Measurements from ENCODE around the gene ABCD1.

The ABCD1 gene

GRCh38 chrX:153782871-153783270, 58.2 kb downstream of the ABCD1 start:
- no peaks in the 10 kb centered on the region for H3K9me3 Mint-ChIP-seq
- no peak overlapping the region for H3K27ac Mint-ChIP-seq
- no peak for DNase-seq
- H3K4me1 Mint-ChIP-seq (ENCODE audit: low read depth) = peaks cover 3% of the 10 kb centered on the region
- H3K36me3 Mint-ChIP-seq (ENCODE audit: low read depth) = peaks cover 26% of the 10 kb centered on the region
- H3K27me3 Mint-ChIP-seq = peaks cover 16% of the 10 kb centered on the region
- no peak overlapping the region for H3K4me3 Mint-ChIP-seq

- Mint-ChIP-seq H3K27me3 (peaks cover 13% of the 10 kb centered on the region), H3K9me3 (no peaks in the 10 kb centered on the region), H3K4me1 (ENCODE audit: low read depth) (peaks cover 3% of the 10 kb centered on the region), H3K4me3 (no peak overlapping the region), H3K36me3 (ENCODE audit: low read depth) (peaks cover 29% of the 10 kb centered on the region), H3K27ac (no peak overlapping the region)
- no peak for DNase-seq
These were observed 58.8 kb downstream of the ABCD1 start for GRCh38 chrX:153783378-153784013.

- peaks cover 38% of the 10 kb centered on the region for H3K36me3 Mint-ChIP-seq (ENCODE audit: low read depth)
- no peak overlapping the region for H3K4me3 Mint-ChIP-seq
- peaks cover 3% of the 10 kb centered on the region for H3K4me1 Mint-ChIP-seq (ENCODE audit: low read depth)
- no peak overlapping the region for H3K27ac Mint-ChIP-seq
- H3K27me3 Mint-ChIP-seq = peaks cover 13% of the 10 kb centered on the region
- no peak for DNase-seq
- no peaks in the 10 kb centered on the region for H3K9me3 Mint-ChIP-seq
These were observed 59.8 kb downstream of the ABCD1 start for GRCh38 chrX:153784325-153784967.

GRCh38 chrX:153786669-153787068, 62.0 kb downstream of the ABCD1 start:
- H3K27ac Mint-ChIP-seq = no peak overlapping the region
- no peak overlapping the region for H3K4me3 Mint-ChIP-seq
- no peak for DNase-seq
- no peaks in the 10 kb centered on the region for H3K9me3 Mint-ChIP-seq
- H3K36me3 Mint-ChIP-seq (ENCODE audit: low read depth) = peaks cover 52% of the 10 kb centered on the region
- peaks cover 7% of the 10 kb centered on the region for H3K27me3 Mint-ChIP-seq
- no peaks in the 10 kb centered on the region for H3K4me1 Mint-ChIP-seq (ENCODE audit: low read depth)

- no peak overlapping the region for H3K27ac Mint-ChIP-seq
- DNase-seq = no peak
- peaks cover 10% of the 10 kb centered on the region for H3K27me3 Mint-ChIP-seq
- peaks cover 6% of the 10 kb centered on the region for H3K4me1 Mint-ChIP-seq (ENCODE audit: low read depth)
- H3K9me3 Mint-ChIP-seq = no peaks in the 10 kb centered on the region
- peaks cover 59% of the 10 kb centered on the region for H3K36me3 Mint-ChIP-seq (ENCODE audit: low read depth)
- H3K4me3 Mint-ChIP-seq = no peak overlapping the region
These were observed 65.0 kb downstream of the ABCD1 start for GRCh38 chrX:153789654-153790053.

- Mint-ChIP-seq H3K27me3 (peaks cover 14% of the 10 kb centered on the region), H3K4me3 (no peak overlapping the region), H3K27ac (no peak overlapping the region), H3K9me3 (no peaks in the 10 kb centered on the region), H3K4me1 (ENCODE audit: low read depth) (peaks cover 12% of the 10 kb centered on the region), H3K36me3 (ENCODE audit: low read depth) (peaks cover 58% of the 10 kb centered on the region)
- no peak for DNase-seq
These were observed 66.6 kb downstream of the ABCD1 start for GRCh38 chrX:153791104-153791852.

- peaks cover 20% of the 10 kb centered on the region for H3K4me1 Mint-ChIP-seq (ENCODE audit: low read depth)
- peaks cover 17% of the 10 kb centered on the region for H3K27me3 Mint-ChIP-seq
- no peak overlapping the region for H3K27ac Mint-ChIP-seq
- no peaks in the 10 kb centered on the region for H3K9me3 Mint-ChIP-seq
- no peak for DNase-seq
- H3K36me3 Mint-ChIP-seq (ENCODE audit: low read depth) = peaks cover 61% of the 10 kb centered on the region
- peak overlapping the region; percentile 91 for H3K4me3 Mint-ChIP-seq
These were observed 67.7 kb downstream of the ABCD1 start for GRCh38 chrX:153792368-153792767.

GRCh38 chrX:153793291-153793690, 68.6 kb downstream of the ABCD1 start:
- peaks cover 21% of the 10 kb centered on the region for H3K4me1 Mint-ChIP-seq (ENCODE audit: low read depth)

More at GRCh38 chrX:153793291-153793690, 68.6 kb downstream of the ABCD1 start:
- Mint-ChIP-seq H3K4me3 (peak overlapping the region; percentile 91), H3K27me3 (peaks cover 17% of the 10 kb centered on the region), H3K27ac (peak overlapping the region; percentile 96), H3K9me3 (no peaks in the 10 kb centered on the region), H3K36me3 (ENCODE audit: low read depth) (peaks cover 59% of the 10 kb centered on the region)
- no peak for DNase-seq
